Endometrial microvascular endothelial cells (primary cell): Measurements from ENCODE around the gene OVAAL. TPM values are rescaled to one million over a fixed set of nuclear protein-coding genes. Genes with fewer than 3 reads are reported as not detected.

Experiments
- in situ Hi-C: cut with HindIII; loops from 2 replicates; pipeline ENCODE4 v1.10.0; 2017; ENCODE audit warnings: low sequenced_read_pairs, low pct_unique_long_range_greater_than_20kb; ENCODE audit errors: inconsistent ontology term
- total RNA-seq: library from RNA; depleted of rRNA; stranded (reverse); fragments of >200 nt; gene quantifications from one replicate; pipeline ENCODE4 v1.2.3, GENCODE V29; 2015; ENCODE audit errors: inconsistent ontology term

Gene OVAAL
- total RNA-seq, result not detected

- in situ Hi-C loops, result no loop called here
These were observed at the start of gene OVAAL for GRCh38 chr1:180558664-180559063. Gene OVAAL (plus strand): TSS chr1:180558964.

- in situ Hi-C loops, result loop anchor here (25.0 kb wide), 1 partner anchor 651 kb away; no protein-coding TSS in a partner anchor
These were observed 47.9 kb upstream of the OVAAL start for GRCh38 chr1:180510882-180511281.

GRCh38 chr1:180513531-180513930 lies 45.2 kb upstream of the OVAAL start:
- in situ Hi-C loops, result loop anchor here (25.0 kb wide), 1 partner anchor 649 kb away; no protein-coding TSS in a partner anchor

- in situ Hi-C loops, result loop anchor here (25.0 kb wide), 1 partner anchor 647 kb away; no protein-coding TSS in a partner anchor
These were observed 43.4 kb upstream of the OVAAL start for GRCh38 chr1:180515364-180515763.

- in situ Hi-C loops, result loop anchor here (25.0 kb wide), 1 partner anchor 646 kb away; no protein-coding TSS in a partner anchor
These were observed 42.8 kb upstream of the OVAAL start for GRCh38 chr1:180515857-180516388.

- in situ Hi-C loops, result loop anchor here (10.0 to 25.0 kb wide), 2 partner anchors 335 to 642 kb away; no protein-coding TSS in a partner anchor
These were observed 38.9 kb upstream of the OVAAL start for GRCh38 chr1:180519846-180520245.

- in situ Hi-C loops, result loop anchor here (10.0 to 25.0 kb wide), 2 partner anchors 333 to 641 kb away; no protein-coding TSS in a partner anchor
These were observed 37.1 kb upstream of the OVAAL start for GRCh38 chr1:180521474-180522212.

- in situ Hi-C loops, result loop anchor here (10.0 to 25.0 kb wide), 2 partner anchors 333 to 640 kb away; no protein-coding TSS in a partner anchor
These were observed 36.6 kb upstream of the OVAAL start for GRCh38 chr1:180522213-180522515.

GRCh38 chr1:180524160-180524914 lies 34.4 kb upstream of the OVAAL start:
- in situ Hi-C loops, result loop anchor here (10.0 to 25.0 kb wide), 2 partner anchors 330 to 638 kb away; no protein-coding TSS in a partner anchor

GRCh38 chr1:180524915-180525714 lies 33.6 kb upstream of the OVAAL start:
- in situ Hi-C loops, result loop anchor here (10.0 to 25.0 kb wide), 2 partner anchors 330 to 637 kb away; no protein-coding TSS in a partner anchor

- in situ Hi-C loops, result loop anchor here (10.0 kb wide), 1 partner anchor 329 kb away; no protein-coding TSS in a partner anchor
These were observed 33.1 kb upstream of the OVAAL start for GRCh38 chr1:180525715-180526039.

- in situ Hi-C loops, result loop anchor here (10.0 kb wide), 1 partner anchor 328 kb away; no protein-coding TSS in a partner anchor
These were observed 31.6 kb upstream of the OVAAL start for GRCh38 chr1:180527101-180527669.

- in situ Hi-C loops, result loop anchor here (10.0 kb wide), 1 partner anchor 326 kb away; no protein-coding TSS in a partner anchor
These were observed 29.8 kb upstream of the OVAAL start for GRCh38 chr1:180528868-180529470.

- in situ Hi-C loops, result no loop called here
These were observed 28.3 kb upstream of the OVAAL start for GRCh38 chr1:180530501-180530900.

GRCh38 chr1:180532854-180533253 lies 25.9 kb upstream of the OVAAL start:
- in situ Hi-C loops, result no loop called here

GRCh38 chr1:180533266-180533987 lies 25.3 kb upstream of the OVAAL start:
- in situ Hi-C loops, result no loop called here

- in situ Hi-C loops, result no loop called here
These were observed 24.6 kb upstream of the OVAAL start for GRCh38 chr1:180534214-180534613.
